ENCODE measurements around the gene CLK3.

CLK3 gene

DNA sequence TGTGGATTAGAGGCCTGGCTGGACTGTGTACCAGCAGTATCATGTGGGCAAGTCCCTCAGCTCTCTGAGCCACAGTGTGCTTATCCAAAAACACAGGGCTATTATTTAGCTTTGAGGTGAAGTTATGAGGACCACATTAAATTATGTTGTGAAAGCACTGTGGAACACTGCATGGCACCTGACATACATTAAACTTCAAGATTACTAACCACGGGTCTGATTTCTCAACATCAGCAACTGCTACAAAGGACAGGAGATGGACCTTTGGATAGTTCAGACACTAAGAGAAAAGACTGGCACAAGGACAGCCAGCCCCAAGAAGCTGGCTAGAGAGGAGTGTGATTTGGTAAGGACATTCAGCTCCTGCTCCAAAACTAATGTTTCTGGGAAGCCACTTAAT is 21.3 kb downstream of the CLK3 start:
- no peak for TF ChIP-seq GATA2 (IDR thresholded peaks at IDR 0.05; ENCODE audit: low read depth, low read length)
- no peak for TF ChIP-seq GATA3 (IDR thresholded peaks at IDR 0.05; ENCODE audit: low read depth, low read length)

DNA sequence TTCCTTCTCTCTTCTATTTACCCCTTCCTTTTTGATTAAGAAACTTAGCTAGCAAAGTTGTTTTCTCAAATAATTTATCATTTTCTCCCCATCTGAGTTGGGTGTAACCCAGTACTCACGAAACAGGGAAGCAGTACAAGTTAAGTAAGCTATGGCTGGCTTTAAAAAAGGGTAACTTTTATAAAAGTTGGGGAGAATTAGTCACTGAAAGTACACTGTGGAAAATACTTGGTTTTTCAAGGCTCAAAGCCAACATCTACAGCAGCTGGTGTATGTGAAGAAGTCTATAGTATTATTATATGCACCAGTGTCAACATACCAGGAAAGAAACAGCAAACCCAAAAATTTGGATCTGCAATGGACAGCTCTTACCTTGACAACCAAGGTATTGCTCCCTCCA is 25.5 kb downstream of the CLK3 start:
- TF ChIP-seq GATA2 (IDR thresholded peaks at IDR 0.05; ENCODE audit: low read depth, low read length) (no peak), GATA3 (IDR thresholded peaks at IDR 0.05; ENCODE audit: low read depth, low read length) (no peak)

DNA sequence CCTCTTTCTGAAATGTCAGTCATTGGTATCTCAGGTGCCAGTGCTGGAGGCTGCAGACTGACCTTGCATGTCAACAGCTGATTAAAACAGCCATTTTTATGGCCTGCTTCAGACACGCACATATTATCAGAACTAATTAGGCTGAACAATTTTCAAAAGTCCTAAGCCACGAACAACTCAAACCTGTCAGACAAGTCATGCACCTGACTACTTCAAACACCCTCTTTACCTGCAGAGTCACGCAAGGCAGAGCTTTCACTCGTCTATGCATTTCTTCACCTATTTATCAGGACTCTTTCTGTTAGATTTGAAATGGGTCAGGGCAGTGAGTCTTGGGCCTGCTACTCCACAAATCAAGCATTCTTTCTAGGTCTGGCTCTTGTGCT is 26.7 kb downstream of the CLK3 start:
- TF ChIP-seq GATA2 (IDR thresholded peaks at IDR 0.05; ENCODE audit: low read depth, low read length) (no peak), GATA3 (IDR thresholded peaks at IDR 0.05; ENCODE audit: low read depth, low read length) (no peak)

DNA sequence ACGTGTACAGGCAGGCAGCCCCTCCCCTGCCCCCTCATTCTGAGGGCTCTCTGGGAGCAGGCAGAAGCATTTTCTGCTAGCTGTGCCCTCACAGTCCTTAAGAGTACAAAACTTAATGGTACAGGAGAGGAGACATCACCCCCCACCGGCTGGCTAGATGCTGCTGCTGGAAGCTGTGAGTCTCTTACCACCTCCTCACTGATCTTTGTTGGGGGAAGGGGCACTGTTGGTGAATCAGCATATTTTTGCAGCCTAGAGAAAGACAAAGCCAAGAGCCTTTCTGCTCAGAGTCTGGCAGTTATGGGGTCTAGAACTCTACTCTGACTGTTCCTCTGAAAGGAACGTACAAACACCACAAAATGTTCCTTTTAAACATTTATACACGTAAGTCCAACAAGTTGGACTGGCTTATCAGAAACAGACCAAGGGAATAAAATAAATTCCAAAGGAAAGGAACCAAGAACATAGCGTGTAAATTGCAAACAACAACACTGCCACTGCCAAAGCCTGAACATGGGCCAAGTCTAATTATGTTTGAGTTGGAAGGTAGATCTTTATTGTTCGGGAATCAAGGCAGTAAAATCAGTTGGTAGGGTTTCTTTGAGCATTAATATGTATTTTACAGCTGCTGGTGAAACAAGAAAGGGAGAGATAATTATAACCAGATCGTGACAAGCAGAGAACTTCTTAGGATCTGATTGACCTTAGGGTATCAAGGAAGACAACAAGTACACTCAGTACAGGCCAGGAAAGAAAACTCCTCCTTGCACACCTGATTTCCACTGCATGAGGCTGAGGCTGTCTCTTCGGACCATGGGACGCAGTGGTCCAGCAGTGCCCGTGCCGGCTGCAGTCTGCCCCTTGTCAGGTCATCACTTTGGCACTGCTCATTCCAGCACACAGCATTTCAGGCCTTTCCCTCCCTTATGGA is 27.4 kb downstream of the CLK3 start:
- no peak for TF ChIP-seq GATA3 (IDR thresholded peaks at IDR 0.05; ENCODE audit: low read depth, low read length)
- no peak for TF ChIP-seq GATA2 (IDR thresholded peaks at IDR 0.05; ENCODE audit: low read depth, low read length)

DNA sequence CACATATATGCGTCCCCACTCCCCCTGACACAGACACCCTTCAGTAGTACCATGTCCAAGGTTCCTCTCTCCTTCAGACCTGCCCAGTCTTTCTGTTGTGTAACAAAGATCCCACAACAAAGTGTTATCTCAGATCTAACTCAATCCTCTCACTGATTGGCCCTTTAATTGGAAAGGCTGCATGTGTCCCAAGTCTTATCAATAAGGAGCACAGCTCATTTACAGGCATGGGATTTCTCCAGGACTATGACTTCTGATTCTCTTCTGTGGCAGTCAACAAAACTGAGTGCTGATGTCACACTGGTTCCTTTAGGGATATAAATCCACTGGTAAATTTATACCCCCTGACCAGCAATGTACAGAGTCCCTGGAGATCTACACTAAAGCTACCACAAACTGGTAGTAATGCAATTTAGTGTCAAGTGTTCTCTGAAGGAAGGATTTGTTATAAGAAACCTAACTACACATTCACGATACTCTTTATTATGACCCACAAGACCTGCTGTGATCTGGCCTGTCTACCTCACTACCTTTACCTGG is 28.1 kb downstream of the CLK3 start:
- TF ChIP-seq GATA3 (IDR thresholded peaks at IDR 0.05; ENCODE audit: low read depth, low read length) (no peak), GATA2 (IDR thresholded peaks at IDR 0.05; ENCODE audit: low read depth, low read length) (no peak)

DNA sequence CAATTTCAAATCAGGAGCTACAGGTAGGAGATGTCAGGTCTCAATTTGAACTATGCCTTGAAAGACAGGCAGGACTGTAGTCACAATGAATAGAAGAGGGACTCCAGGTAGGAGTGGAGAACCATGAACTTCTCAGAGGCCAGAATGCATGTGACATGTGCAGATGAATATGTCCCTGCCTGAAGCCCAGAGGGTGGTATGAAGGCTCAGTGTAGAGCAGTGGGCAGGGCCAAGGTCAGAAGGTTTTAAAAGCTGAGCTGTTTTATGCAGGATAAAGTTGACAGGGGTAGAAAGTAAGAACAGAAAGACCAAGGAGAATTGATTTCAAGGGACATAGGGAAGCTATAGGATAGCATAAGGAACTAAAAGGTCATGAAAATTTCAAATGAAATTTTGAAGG is 30.8 kb downstream of the CLK3 start:
- TF ChIP-seq GATA2 (IDR thresholded peaks at IDR 0.05; ENCODE audit: low read depth, low read length) = no peak
- TF ChIP-seq GATA3 (IDR thresholded peaks at IDR 0.05; ENCODE audit: low read depth, low read length) = no peak

DNA sequence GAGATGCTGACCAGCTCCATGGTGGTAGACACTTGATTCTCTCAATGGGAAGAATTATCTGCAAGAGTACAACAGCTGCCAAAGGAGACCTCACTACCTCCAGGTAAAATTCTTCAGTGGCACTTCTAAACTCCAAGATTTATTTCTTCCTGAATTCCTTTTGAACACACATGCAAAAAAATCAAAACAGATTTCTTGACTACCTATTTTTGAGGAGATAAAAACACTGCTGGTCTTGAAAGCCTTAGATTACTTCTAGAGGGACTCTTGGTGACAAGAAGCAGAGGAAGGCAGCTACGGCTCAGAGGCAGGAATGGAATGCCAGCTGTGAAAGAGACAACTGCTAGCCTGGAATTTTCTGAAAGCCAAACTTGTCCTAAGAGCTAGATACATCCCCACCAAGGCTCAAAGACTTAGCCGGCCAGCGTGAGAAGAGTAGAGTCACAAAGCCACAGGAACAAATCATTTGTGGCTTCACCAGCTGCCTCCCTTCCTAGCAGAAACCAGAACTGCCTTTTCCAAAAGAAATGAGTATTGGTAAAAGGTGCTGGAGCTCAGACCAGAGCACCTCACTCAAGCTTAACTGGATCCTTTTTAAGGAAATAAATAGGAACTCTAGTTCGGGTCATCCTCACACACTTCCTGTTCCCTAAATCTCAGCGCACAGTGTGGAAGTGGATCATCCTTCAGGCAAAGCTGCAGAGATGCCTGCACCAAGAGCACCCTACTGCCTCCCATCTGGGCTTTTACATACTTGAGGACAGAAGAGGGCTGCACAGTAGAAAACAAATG is 32.6 kb downstream of the CLK3 start:
- TF ChIP-seq GATA2 (IDR thresholded peaks at IDR 0.05; ENCODE audit: low read depth, low read length) (no peak), GATA3 (IDR thresholded peaks at IDR 0.05; ENCODE audit: low read depth, low read length) (no peak)

DNA sequence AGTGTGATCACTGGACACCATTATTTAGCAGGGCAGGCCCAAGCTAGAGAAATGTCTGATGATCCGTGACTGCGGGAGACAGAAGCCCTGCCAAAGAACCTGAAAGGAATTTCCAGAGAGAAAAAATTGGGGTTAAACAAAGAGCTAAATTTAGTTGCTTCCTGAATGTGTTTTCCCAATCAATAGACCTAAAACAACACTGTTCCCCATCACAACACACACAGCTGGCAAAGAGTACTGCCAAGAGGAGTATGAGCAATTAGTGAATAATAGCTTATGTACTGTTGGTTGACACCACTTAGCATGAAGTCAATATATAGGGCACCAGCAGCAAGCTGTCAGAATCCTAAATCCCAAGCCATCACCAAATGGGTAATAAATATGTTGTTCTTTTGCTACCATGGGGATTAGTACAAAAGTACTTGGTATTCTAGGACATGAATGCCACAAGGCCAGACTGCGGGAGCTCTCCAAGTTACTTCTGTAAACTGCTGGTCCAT is 35.7 kb downstream of the CLK3 start:
- TF ChIP-seq GATA3 (IDR thresholded peaks at IDR 0.05; ENCODE audit: low read depth, low read length) (no peak), GATA2 (IDR thresholded peaks at IDR 0.05; ENCODE audit: low read depth, low read length) (no peak)

DNA sequence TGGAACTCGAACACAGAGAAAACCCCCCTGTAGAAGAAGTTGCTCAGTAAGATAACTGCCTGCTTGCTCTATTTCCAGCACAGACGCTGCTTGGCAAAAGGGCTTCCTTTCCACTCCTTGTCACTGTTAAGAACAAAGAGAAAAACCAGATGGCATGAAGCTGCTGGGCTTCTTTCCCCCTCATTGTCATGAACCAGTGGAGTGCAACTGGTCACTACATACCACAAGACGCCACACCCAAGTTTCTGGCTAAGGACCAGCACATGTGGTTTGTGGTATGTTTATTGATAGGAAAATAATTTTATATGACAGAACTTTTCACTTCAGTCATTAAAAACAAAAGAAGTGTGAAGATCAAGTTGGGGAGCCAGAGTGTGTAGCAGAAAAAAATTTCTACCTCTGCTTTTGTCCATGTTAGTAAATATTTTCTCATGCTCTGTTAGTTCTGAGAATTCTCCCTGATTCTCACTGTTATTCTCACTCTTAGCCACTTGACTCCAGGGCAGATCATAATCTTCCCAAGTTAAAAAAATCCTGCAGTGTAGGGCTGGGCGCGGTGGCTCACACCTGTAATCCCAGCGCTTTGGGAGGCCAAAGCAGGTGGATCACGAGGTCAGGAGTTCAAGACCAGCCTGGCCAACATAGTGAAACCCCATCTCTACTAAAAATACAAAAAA is 37.9 kb downstream of the CLK3 start:
- TF ChIP-seq GATA3 (IDR thresholded peaks at IDR 0.05; ENCODE audit: low read depth, low read length) (no peak), GATA2 (IDR thresholded peaks at IDR 0.05; ENCODE audit: low read depth, low read length) (no peak)

DNA sequence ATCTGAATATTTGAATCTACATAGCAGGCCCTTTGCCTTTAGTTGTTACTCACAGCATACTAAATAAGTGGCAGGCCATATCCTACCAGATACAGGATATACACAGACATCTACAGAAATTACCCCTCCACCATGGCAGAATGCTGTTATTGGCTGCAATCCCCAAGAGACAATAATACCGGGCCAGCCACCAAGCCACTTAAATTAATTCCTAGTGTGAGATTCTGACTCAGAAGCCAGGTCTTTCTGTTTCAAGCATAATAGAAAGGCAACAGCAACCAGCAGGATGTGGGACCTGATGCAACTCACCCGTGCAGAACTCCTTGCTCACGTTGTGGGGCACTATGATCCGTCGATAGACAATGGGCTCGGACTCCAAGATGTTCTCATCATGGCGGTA is 39.8 kb downstream of the CLK3 start:
- TF ChIP-seq GATA2 (IDR thresholded peaks at IDR 0.05; ENCODE audit: low read depth, low read length) = no peak
- TF ChIP-seq GATA3 (IDR thresholded peaks at IDR 0.05; ENCODE audit: low read depth, low read length) = no peak

DNA sequence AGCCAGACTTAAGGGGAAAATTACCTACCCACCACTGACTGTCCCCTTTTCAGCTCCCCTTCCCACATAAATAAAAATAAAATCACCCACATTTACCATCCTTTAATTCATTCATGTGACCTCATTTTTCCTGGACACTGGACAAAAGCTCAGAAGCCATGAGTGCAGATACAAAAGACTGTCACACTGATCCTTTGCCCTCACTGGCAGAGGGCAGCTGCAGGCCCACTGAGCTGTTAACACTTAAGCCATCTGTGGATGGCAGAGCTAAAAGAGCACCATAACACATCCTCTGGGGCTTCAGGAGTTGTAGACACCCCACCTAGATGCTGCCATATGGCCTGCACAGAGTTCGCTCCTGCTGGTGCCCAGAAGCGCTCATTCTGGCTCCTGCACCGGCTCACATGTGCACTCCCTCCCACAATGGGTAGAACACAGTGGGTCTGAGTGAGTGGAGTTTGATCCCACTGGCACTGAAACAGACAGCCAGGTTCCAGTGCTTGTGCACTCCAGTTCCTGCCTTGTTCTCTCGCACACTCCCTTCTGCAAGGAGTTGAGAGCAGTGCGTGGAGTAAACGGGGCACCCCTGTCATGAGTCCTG is 41.4 kb downstream of the CLK3 start:
- TF ChIP-seq GATA3 (IDR thresholded peaks at IDR 0.05; ENCODE audit: low read depth, low read length) (no peak), GATA2 (IDR thresholded peaks at IDR 0.05; ENCODE audit: low read depth, low read length) (no peak)

DNA sequence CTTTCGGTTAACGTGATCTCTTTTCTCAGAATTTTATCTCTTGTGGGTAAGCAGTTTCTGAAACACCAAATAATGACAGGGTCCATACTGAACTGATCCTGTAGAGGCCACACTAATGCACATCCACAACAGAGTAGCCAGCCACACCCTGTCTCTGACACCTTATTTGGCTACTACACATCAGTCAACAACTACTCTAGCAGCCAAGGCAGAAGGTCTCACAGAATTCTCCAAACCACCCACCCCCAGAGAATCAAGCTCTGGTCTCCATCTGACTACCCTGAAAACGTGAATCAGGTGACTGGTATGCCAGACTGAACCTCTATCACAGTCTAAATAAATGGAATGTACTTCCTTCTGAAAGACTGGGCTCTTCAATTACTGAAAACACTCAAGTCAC is 42.2 kb downstream of the CLK3 start:
- TF ChIP-seq GATA3 (IDR thresholded peaks at IDR 0.05; ENCODE audit: low read depth, low read length) (no peak), GATA2 (IDR thresholded peaks at IDR 0.05; ENCODE audit: low read depth, low read length) (no peak)

DNA sequence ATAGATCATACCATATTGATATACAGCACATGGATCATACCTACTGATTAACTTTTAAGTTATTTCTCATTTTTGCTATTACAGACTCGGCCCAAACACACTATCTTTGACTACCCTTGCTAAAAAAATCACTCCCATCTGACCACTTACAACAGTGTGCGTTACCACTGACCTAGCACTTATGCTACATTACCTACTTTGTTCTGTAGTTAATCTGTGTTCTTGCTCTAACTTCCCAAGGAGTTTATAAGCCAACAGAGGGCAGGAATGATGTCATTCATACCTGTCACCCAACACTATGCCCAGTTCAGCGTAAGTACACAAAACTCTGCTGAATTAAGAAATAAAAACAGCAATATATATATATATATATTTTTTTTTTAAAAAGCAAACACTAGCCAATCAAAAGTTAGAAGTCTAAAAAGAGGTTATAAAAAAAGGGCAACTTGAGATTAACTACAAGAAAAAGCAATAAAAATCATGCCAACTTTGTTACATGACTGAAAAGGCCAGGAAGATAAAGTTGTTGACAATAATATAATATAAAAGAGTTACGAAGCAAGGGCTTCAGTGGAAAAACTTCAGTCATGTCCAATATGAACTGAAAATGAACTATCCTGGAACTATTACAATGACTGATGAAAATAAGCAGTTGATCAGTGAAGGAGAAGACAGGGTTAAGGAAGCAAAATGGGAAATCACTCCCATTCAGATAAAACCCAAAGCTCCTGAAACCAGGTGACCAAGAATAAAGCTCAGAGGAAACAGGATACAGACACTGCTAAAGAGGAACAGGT is 46.6 kb downstream of the CLK3 start:
- no peak for TF ChIP-seq GATA2 (IDR thresholded peaks at IDR 0.05; ENCODE audit: low read depth, low read length)
- TF ChIP-seq GATA3 (IDR thresholded peaks at IDR 0.05; ENCODE audit: low read depth, low read length) = no peak

Measured in SH-SY5Y (cell line).